CD14-positive monocyte (primary cell): ENCODE data around the gene PHACTR4. TPM values are rescaled to one million over a fixed set of nuclear protein-coding genes. Genes with fewer than 3 reads are reported as not detected.

Experiments
- DNase-seq, 3 donors: peaks; one replicate each; pipeline ENCODE4 v3.0.0-alpha.2; 2011 to 2022
- H2AFZ ChIP-seq: 2 replicates; pipeline ENCODE4 v1.6.0; 2012; ENCODE audit warnings: mild to moderate bottlenecking, low read depth, low read length, inconsistent platforms; ENCODE audit not compliant: insufficient read depth, poor library complexity, severe bottlenecking
- H3K27ac ChIP-seq, 2 donors: 1 replicate in 1 of 2; 2 replicates in 1 of 2; pipeline ENCODE4 v1.5.1; 2012 to 2013; ENCODE audit warnings: low read length in 2 of 2, control low read depth in 1 of 2, inconsistent platforms in 1 of 2, low read depth in 1 of 2, mild to moderate bottlenecking in 1 of 2
- H3K27me3 ChIP-seq, 2 donors: one replicate each; pipeline versions ENCODE4 v1.6.0 to v1.6.1; 2011 to 2013; ENCODE audit warnings: low read length in 2 of 2; ENCODE audit not compliant: control insufficient read depth in 2 of 2, insufficient read depth in 2 of 2
- H3K36me3 ChIP-seq, 2 donors: replicated peaks in 1 of 2; 1 replicate in 1 of 2; 2 replicates in 1 of 2; pipeline versions ENCODE4 v1.5.1 to v1.6.1; 2012 to 2013; ENCODE audit warnings: low read length in 2 of 2, control low read depth in 1 of 2, inconsistent platforms in 1 of 2, mild to moderate bottlenecking in 1 of 2; ENCODE audit not compliant: insufficient read depth in 2 of 2, control insufficient read depth in 1 of 2
- H3K4me1 ChIP-seq, 2 donors: 1 replicate in 1 of 2; 2 replicates in 1 of 2; pipeline versions ENCODE4 v1.5.1 to v1.6.1; 2012 to 2013; ENCODE audit warnings: low read length in 2 of 2, control low read depth in 1 of 2, inconsistent platforms in 1 of 2, mild to moderate bottlenecking in 1 of 2, moderate library complexity in 1 of 2; ENCODE audit not compliant: insufficient read depth in 2 of 2, control insufficient read depth in 1 of 2
- H3K4me2 ChIP-seq: replicated peaks from 2 replicates; pipeline ENCODE3; 2012; ENCODE audit warnings: low read length, moderate library complexity, mild to moderate bottlenecking; ENCODE audit not compliant: poor library complexity, severe bottlenecking; ENCODE audit errors: extremely low read depth
- H3K4me3 ChIP-seq, 3 experiments: fragments of 200-600 bp in 1 of 3; sonication (generic) in 1 of 3; replicated peaks in 1 of 3; 1 replicate in 2 of 3; 2 replicates in 1 of 3; pipeline ENCODE4 v1.5.1; 2011 to 2013; ENCODE audit warnings: low read length in 3 of 3, mild to moderate bottlenecking in 3 of 3, control low read depth in 2 of 3, low read depth in 2 of 3, inconsistent platforms in 1 of 3, moderate library complexity in 1 of 3
- H3K79me2 ChIP-seq: 2 replicates; pipeline ENCODE4 v1.6.0; 2012; ENCODE audit warnings: mild to moderate bottlenecking, control low read depth, inconsistent platforms, low read length, moderate library complexity; ENCODE audit not compliant: insufficient read depth
- H3K9ac ChIP-seq: 2 replicates; pipeline ENCODE4 v1.6.0; 2017; ENCODE audit warnings: low read length, mild to moderate bottlenecking; ENCODE audit not compliant: insufficient read depth, poor library complexity, severe bottlenecking
- H3K9me3 ChIP-seq, 2 donors: replicated peaks in 1 of 2; 1 replicate in 1 of 2; 2 replicates in 1 of 2; pipeline versions ENCODE4 v1.5.1 to v1.6.1; 2012 to 2013; ENCODE audit warnings: low read length in 2 of 2, control low read depth in 1 of 2; ENCODE audit not compliant: control insufficient read depth in 1 of 2, insufficient read depth in 1 of 2
- H4K20me1 ChIP-seq: 2 replicates; pipeline ENCODE4 v1.6.0; 2012; ENCODE audit warnings: mild to moderate bottlenecking, low read length, control low read depth, moderate library complexity; ENCODE audit not compliant: insufficient read depth
- H3K27ac Mint-ChIP-seq, 7 donors: one replicate each; pipeline ENCODE4 v1.8.0; 2020; ENCODE audit warnings: mild to moderate bottlenecking in 7 of 7, mixed read lengths in 7 of 7, moderate library complexity in 6 of 7, inconsistent platforms in 2 of 7
- H3K27me3 Mint-ChIP-seq, 3 donors: one replicate each; pipeline ENCODE4 v1.8.0; 2021 to 2022; ENCODE audit warnings: low read depth in 3 of 3, mild to moderate bottlenecking in 3 of 3, mixed read lengths in 3 of 3, moderate library complexity in 3 of 3, inconsistent platforms in 1 of 3
- H3K36me3 Mint-ChIP-seq, 2 donors: one replicate each; pipeline ENCODE4 v1.8.0; 2020; ENCODE audit warnings: mixed read lengths in 2 of 2, inconsistent platforms in 1 of 2, mild to moderate bottlenecking in 1 of 2
- H3K4me1 Mint-ChIP-seq: one replicate; pipeline ENCODE4 v1.8.0; 2020; ENCODE audit warnings: mild to moderate bottlenecking, mixed read lengths
- H3K4me3 Mint-ChIP-seq, 2 donors: one replicate each; pipeline ENCODE4 v1.8.0; 2020; ENCODE audit warnings: mild to moderate bottlenecking in 2 of 2, mixed read lengths in 2 of 2, moderate library complexity in 1 of 2
- H3K9me3 Mint-ChIP-seq, 7 donors: one replicate each; pipeline ENCODE4 v1.8.0; 2020 to 2022; ENCODE audit warnings: mixed read lengths in 7 of 7, mild to moderate bottlenecking in 6 of 7, moderate library complexity in 6 of 7, inconsistent platforms in 2 of 7
- WGBS: methylation state at CpG from one replicate; pipeline ENCODE4 v1.1.5; 2013; ENCODE audit warnings: missing lambda C conversion rate; ENCODE audit not compliant: insufficient coverage; 5-methylcytosine and 5-hydroxymethylcytosine counted together
- intact Hi-C, 2 donors: fragments of 100-400 bp; cut with micrococcal nuclease; formaldehyde crosslinking; loops; one replicate each; pipeline versions ENCODE4 v1.15.0 to v1.15.1; 2023
- polyA minus RNA-seq: library from RNA; depleted of rRNA, polyadenylated mRNA; stranded (reverse); fragments of >200 nt; gene quantifications from 2 replicates; pipeline ENCODE4 v1.2.3, GENCODE V29; 2012
- polyA plus RNA-seq, 3 donors: library from polyadenylated mRNA; depleted of rRNA in 1 of 3; unstranded in 2 of 3; stranded (reverse) in 1 of 3; fragments of 300-500 nt in 2 of 3; fragments of >200 nt in 1 of 3; fragmentation: Illumina TruSeq in 2 of 3; gene quantifications; 1 replicate in 2 of 3; 2 replicates in 1 of 3; pipeline ENCODE4 v1.2.3, GENCODE V29; 2012 to 2021
- total RNA-seq, 12 experiments: library from RNA in 1 of 12; stranded (reverse) in 1 of 12; fragments of 120-200 nt in 1 of 12; gene quantifications; one replicate each; pipeline ENCODE4 v1.2.4 and lab custom pipeline; 2013 to 2026; ENCODE audit warnings: mixed read lengths in 6 of 12, inconsistent platforms in 1 of 12
- TF ChIP-seq, protein P1 (sequence below): fragments of 200-600 bp; IDR thresholded peaks from one replicate; pipeline ENCODE4 v1.8.0; 2022; ENCODE audit warnings: antibody characterized with exemption, mild to moderate bottlenecking

PHACTR4 gene
- 6.8 TPM for total RNA-seq (2013)
- 1 to 10 TPM; 2.9 to 9.7 (median 2.9) TPM for polyA plus RNA-seq
- polyA minus RNA-seq, result 6.1 and 11.0 TPM in 2 replicates
- 16.9 to 64.8 (median 24.6) reads per million in 11 experiments for total RNA-seq (lab: John Stamatoyannopoulos, UW)

DNA sequence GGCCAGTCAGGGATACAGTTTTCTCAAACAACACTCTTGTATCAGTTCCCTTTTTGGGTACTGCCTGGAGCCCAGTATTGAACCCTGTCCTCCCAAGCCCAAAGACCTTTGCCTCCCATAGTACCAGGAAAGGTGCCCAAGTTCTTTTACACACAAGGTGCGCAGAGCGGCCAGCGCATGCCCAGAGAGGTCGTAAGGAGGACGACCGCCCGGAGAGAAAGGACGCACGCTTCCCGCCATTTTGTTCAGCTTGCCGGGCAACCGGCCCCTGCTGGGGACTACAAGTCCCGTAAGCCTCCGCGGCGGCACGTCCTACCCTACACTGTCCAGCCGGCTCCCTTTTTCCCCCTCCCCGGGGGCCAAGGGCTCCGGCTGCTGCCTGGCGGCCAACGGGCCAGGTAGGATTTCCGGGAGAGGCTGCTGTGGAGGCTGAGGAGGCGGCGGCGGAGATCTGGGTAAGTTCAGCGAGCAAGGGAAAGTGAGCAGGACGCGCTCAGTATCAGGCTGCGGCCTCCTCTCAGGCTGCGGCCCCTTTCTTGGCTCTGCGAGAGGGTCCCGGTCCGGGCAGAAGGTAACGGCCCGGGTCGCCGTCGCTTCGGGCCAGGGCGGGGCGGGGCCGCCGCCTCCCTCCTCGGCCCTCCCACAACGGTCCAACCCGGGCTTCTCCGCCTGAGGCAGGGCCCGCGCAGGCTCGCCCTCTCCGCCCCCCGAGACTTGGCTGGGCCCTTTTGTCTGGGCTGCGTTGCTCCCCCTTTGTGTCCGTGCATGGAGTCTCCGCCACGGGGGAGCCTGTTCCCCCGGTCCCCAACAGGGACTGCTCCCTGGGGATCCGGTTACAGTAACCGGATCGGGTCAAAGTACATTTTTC is at the start of gene PHACTR4:
Gene PHACTR4 (plus strand): TSS at position 370 of the 868 bp plus-strand sequence. CDS start 37,708 bp downstream, outside the sequence.
- H3K36me3 Mint-ChIP-seq, result peaks cover 0 to 2% of the 10 kb centered on the region in 2 donors
- Histone ChIP-seq H3K4me1 (peaks cover 16 to 17% of the 10 kb centered on the region in 2 donors), H3K79me2 (peaks cover 50% of the 10 kb centered on the region), H3K36me3 (no peaks in the 10 kb centered on the region), H2AFZ (peak within 1 kb of the TSS; percentile 92), H3K9ac (peak within 1 kb of the TSS; percentile 92), H3K4me2 (peak within 1 kb of the TSS; percentile 87), H3K27ac (peak within 1 kb of the TSS; percentile 54 to 89), H3K9me3 (no peaks in the 10 kb centered on the region), H3K27me3 (no peaks in the 10 kb centered on the region), H4K20me1 (peaks cover 3% of the 10 kb centered on the region), H3K4me3 (peak within 1 kb of the TSS; percentile 91 to 93 (median 91))
- peak within 1 kb of the TSS; percentile 80 to 95 (median 93) for H3K27ac Mint-ChIP-seq
- intact Hi-C loops, result no loop called here
- under 1% methylated on average over 56 of the region's 61 CpGs for WGBS
- peak within 1 kb of the TSS; percentile 96 to 98 for H3K4me3 Mint-ChIP-seq
- H3K4me1 Mint-ChIP-seq, result peaks cover 27% of the 10 kb centered on the region
- peaks cover 0 to 3% (median 0%) of the 10 kb centered on the region in 3 donors for H3K27me3 Mint-ChIP-seq
- DNase-seq, result peak; percentile 75 to 88 (median 81)
- no peaks in the 10 kb centered on the region for H3K9me3 Mint-ChIP-seq
- TF ChIP-seq, protein P1, sequence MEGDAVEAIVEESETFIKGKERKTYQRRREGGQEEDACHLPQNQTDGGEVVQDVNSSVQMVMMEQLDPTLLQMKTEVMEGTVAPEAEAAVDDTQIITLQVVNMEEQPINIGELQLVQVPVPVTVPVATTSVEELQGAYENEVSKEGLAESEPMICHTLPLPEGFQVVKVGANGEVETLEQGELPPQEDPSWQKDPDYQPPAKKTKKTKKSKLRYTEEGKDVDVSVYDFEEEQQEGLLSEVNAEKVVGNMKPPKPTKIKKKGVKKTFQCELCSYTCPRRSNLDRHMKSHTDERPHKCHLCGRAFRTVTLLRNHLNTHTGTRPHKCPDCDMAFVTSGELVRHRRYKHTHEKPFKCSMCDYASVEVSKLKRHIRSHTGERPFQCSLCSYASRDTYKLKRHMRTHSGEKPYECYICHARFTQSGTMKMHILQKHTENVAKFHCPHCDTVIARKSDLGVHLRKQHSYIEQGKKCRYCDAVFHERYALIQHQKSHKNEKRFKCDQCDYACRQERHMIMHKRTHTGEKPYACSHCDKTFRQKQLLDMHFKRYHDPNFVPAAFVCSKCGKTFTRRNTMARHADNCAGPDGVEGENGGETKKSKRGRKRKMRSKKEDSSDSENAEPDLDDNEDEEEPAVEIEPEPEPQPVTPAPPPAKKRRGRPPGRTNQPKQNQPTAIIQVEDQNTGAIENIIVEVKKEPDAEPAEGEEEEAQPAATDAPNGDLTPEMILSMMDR, result peak; percentile 26

GRCh38 chr1:28322194-28322593 is 47.3 kb upstream of the PHACTR4 start:
- H3K4me1 ChIP-seq, result peaks cover 11 to 12% of the 10 kb centered on the region in 2 donors
- no peak overlapping the region for H3K27ac ChIP-seq
- no peaks in the 10 kb centered on the region for H3K9me3 ChIP-seq
- H3K4me2 ChIP-seq, result no peak overlapping the region
- WGBS, result no CpG with 5 or more reads among the region's 3 CpGs
- H3K4me3 Mint-ChIP-seq, result no peak overlapping the region
- no peaks in the 10 kb centered on the region for H3K79me2 ChIP-seq
- DNase-seq, result no peak
- no peaks in the 10 kb centered on the region for H3K9me3 Mint-ChIP-seq
- H3K4me3 ChIP-seq, result no peak overlapping the region
- H4K20me1 ChIP-seq, result no peaks in the 10 kb centered on the region
- TF ChIP-seq, protein P1, result no peak
- peaks cover 12% of the 10 kb centered on the region for H3K4me1 Mint-ChIP-seq
- H3K36me3 ChIP-seq, result no peaks in the 10 kb centered on the region
- no peaks in the 10 kb centered on the region for H3K27me3 ChIP-seq
- H3K27me3 Mint-ChIP-seq, result no peaks in the 10 kb centered on the region
- no peak overlapping the region for H2AFZ ChIP-seq
- no peak overlapping the region for H3K27ac Mint-ChIP-seq
- no peak overlapping the region for H3K9ac ChIP-seq
- intact Hi-C loops, result no loop called here
- no peaks in the 10 kb centered on the region for H3K36me3 Mint-ChIP-seq
